ENCODE results near the gene MAS1L. TPM values are rescaled to one million over a fixed set of nuclear protein-coding genes. Genes with fewer than 3 reads are reported as not detected.

The MAS1L gene
- total RNA-seq, 1 donor, result not detected

DNA sequence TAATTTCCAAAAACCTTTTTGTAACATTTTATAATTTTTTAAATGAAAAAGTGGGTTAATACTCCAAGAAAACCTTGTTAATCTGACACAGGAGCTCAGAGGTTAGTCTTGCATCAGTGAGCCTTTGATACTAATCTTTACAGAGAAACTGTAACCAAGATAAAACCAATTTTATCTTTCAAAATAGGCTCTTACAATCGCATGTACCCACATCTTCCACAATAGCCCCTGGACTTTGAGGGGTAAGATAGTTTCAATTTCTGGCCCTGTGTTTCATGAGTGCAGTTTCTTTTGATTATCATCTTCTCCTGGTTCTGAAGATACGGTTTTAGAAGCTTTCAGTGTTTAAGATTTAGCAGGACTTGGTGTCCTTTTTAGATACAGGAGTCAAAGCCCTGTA lies 34.5 kb upstream of the MAS1L start:
- no peak for TF ChIP-seq CTCF (IDR thresholded peaks at IDR 0.05; ENCODE audit: insufficient read depth, low read depth, low read length)
- no peak overlapping the region for H3K4me3 ChIP-seq (ENCODE audit: low read depth, low read length)
- DNase-seq (ENCODE audit: low read depth), result no peak

- DNase-seq (ENCODE audit: low read depth), result no peak
- no peak for TF ChIP-seq CTCF (IDR thresholded peaks at IDR 0.05; ENCODE audit: insufficient read depth, low read depth, low read length)
- H3K4me3 ChIP-seq (ENCODE audit: low read depth, low read length), result no peak overlapping the region
These were observed 33.4 kb upstream of the MAS1L start for GRCh38 chr6:29521006-29521680.

GRCh38 chr6:29520232-29520631 lies 32.5 kb upstream of the MAS1L start:
- no peak for TF ChIP-seq CTCF (IDR thresholded peaks at IDR 0.05; ENCODE audit: insufficient read depth, low read depth, low read length)
- no peak overlapping the region for H3K4me3 ChIP-seq (ENCODE audit: low read depth, low read length)
- DNase-seq (ENCODE audit: low read depth), result no peak

- DNase-seq (ENCODE audit: low read depth), result no peak
These were observed 31.7 kb upstream of the MAS1L start for GRCh38 chr6:29519291-29520010.

GRCh38 chr6:29517728-29518440 lies 30.1 kb upstream of the MAS1L start:
- DNase-seq (ENCODE audit: low read depth), result no peak
- TF ChIP-seq CTCF (IDR thresholded peaks at IDR 0.05; ENCODE audit: insufficient read depth, low read depth, low read length), result no peak
- no peak overlapping the region for H3K4me3 ChIP-seq (ENCODE audit: low read depth, low read length)

More at GRCh38 chr6:29519291-29520010, 31.7 kb upstream of the MAS1L start:
- TF ChIP-seq CTCF (IDR thresholded peaks at IDR 0.05; ENCODE audit: insufficient read depth, low read depth, low read length), result no peak
- H3K4me3 ChIP-seq (ENCODE audit: low read depth, low read length), result no peak overlapping the region

DNA sequence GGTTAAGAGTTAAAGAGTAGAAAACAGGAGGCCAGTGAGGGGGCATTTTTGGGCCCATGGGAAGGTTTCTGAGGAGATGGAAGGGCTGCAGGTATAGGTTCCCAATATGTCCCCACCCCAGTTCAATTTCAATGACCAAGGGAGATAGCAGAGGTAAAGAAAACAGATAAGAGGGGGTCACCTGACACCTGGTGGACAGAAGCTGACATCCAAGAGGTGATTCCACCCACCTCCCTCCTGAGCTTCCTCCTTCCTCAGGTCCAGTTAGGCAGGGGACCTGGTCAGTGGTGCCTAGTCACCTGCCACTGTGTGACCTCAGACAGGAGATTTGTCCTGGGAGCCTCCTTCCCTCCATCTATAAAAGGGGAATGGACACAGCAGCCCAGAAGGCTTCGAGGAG lies 29.5 kb upstream of the MAS1L start:
- no peak for TF ChIP-seq CTCF (IDR thresholded peaks at IDR 0.05; ENCODE audit: insufficient read depth, low read depth, low read length)
- no peak overlapping the region for H3K4me3 ChIP-seq (ENCODE audit: low read depth, low read length)
- no peak for DNase-seq (ENCODE audit: low read depth)
